Activated T-cell treated with anti-CD3 and anti-CD28 coated beads, Interleukin-2, amount 50 U/mL, for 4 hours (primary cell): ENCODE data around the gene GRAMD1A. TPM values are rescaled to one million over a fixed set of nuclear protein-coding genes. Genes with fewer than 3 reads are reported as not detected.

Experiments used
- ATAC-seq, 2 donors: fragments of 200-7000 bp; cut with Tn5 transposase; one replicate each; pipeline ENCODE4 v1.10.0; 2021
- DNase-seq: peaks from one replicate; pipeline ENCODE4 v3.0.0-alpha.2; 2020
- H3K27me3 Mint-ChIP-seq: one replicate; pipeline ENCODE4 v1.8.0; 2021; ENCODE audit warnings: low read depth, mixed read lengths
- H3K36me3 Mint-ChIP-seq: one replicate; pipeline ENCODE4 v1.8.0; 2022; ENCODE audit warnings: mixed read lengths; ENCODE audit not compliant: insufficient read depth
- H3K4me1 Mint-ChIP-seq: one replicate; pipeline ENCODE4 v1.8.0; 2021; ENCODE audit warnings: low read depth, mixed read lengths
- H3K4me3 Mint-ChIP-seq: one replicate; pipeline ENCODE4 v1.8.0; 2021; ENCODE audit warnings: mild to moderate bottlenecking, moderate library complexity, mixed read lengths
- H3K9me3 Mint-ChIP-seq: one replicate; pipeline ENCODE4 v1.8.0; 2021; ENCODE audit warnings: mixed read lengths
- total RNA-seq, 3 donors: library from RNA; stranded (reverse); gene quantifications; one replicate each; pipeline ENCODE4 v1.2.1, GENCODE V29; 2021

Gene GRAMD1A
- total RNA-seq, 3 donors from 2014 or later: 162 to 192 (median 170) TPM

DNA sequence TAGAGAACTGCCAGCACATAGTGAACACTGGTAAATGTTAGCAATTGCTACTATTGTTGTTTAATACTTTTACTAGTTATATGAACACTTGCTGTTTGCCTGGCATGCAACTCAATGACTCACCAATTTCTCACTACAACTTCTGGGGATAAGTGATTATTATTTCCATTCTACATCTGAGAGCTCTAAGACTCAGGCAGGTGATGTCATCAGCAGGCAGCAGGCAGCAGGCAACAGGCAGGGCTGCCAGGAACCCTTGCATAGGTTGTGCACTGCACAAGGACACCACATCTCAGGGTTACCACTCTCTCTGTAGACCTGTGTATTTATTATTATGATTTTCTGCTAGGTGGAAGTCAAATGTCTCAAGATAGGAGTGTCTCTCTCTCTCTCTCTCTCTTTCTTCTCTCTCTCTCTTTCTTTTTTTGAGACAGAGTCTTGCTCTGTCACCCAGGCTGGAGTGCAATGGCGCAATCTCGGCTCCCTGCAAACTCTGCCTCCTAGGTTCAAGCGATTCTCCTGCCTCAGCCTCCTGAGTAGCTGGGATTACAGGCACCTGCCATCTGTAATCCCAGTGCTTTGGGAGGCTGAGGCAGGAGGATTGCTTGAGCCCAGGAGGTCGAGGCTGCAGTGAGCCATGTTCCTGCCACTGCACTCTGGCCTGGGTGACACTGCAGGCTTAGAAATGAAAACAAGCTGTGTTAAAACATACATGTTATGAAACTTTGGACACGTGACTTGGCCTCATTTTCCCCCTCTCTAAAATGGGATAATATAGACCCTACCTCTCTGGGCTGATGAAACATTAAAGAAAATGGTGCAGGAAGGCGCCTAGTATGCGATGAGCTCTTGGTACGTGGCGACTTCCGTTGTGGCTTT, 64.1 kb downstream of the GRAMD1A start:
- Mint-ChIP-seq H3K4me3 (no peak overlapping the region), H3K4me1 (peaks cover 15% of the 10 kb centered on the region), H3K27me3 (no peaks in the 10 kb centered on the region), H3K9me3 (peaks cover 3% of the 10 kb centered on the region), H3K36me3 (no peaks in the 10 kb centered on the region)
- DNase-seq: no peak
- peak; percentile 75 to 77 for ATAC-seq

DNA sequence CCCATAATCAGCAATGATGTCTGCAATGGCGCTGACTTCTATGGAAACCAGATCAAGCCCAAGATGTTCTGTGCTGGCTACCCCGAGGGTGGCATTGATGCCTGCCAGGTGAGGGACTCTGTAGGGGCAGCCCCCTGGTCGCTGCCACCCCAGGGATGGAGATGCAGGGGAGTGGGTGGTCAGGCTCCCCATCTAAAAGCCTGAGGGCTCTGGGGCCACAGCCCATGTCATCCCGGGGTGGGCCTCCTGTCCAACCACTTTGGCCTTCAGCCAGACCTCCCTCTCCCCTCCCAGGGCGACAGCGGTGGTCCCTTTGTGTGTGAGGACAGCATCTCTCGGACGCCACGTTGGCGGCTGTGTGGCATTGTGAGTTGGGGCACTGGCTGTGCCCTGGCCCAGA, 65.5 kb downstream of the GRAMD1A start:
- Mint-ChIP-seq H3K27me3 (no peaks in the 10 kb centered on the region), H3K36me3 (no peaks in the 10 kb centered on the region), H3K4me1 (peaks cover 15% of the 10 kb centered on the region), H3K4me3 (no peak overlapping the region), H3K9me3 (peaks cover 5% of the 10 kb centered on the region)
- DNase-seq: no peak
- no peak for ATAC-seq

DNA sequence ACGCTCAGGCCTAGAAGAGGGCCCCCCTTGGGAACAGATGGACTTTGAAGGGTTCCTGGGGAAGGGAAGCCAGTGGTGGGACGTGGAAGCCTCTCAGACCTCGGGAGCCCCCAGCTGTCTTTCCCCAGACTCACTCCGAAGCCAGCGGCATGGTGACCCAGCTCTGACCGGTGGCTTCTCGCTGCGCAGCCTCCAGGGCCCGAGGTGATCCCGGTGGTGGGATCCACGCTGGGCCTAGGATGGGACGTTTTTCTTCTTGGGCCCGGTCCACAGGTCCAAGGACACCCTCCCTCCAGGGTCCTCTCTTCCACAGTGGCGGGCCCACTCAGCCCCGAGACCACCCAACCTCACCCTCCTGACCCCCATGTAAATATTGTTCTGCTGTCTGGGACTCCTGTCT, 66.0 kb downstream of the GRAMD1A start:
- Mint-ChIP-seq H3K36me3 (no peaks in the 10 kb centered on the region), H3K9me3 (peaks cover 6% of the 10 kb centered on the region), H3K4me1 (peaks cover 15% of the 10 kb centered on the region), H3K4me3 (no peak overlapping the region), H3K27me3 (no peaks in the 10 kb centered on the region)
- ATAC-seq (no peak), DNase-seq (no peak)

- Mint-ChIP-seq H3K9me3 (peaks cover 6% of the 10 kb centered on the region), H3K4me1 (peaks cover 15% of the 10 kb centered on the region), H3K4me3 (no peak overlapping the region), H3K27me3 (no peaks in the 10 kb centered on the region), H3K36me3 (no peaks in the 10 kb centered on the region)
- ATAC-seq (peak; percentile 86 to 87), DNase-seq (peak; percentile 91)
Observed at GRCh38 chr19:35066691-35067563, 66.8 kb downstream of the GRAMD1A start.

DNA sequence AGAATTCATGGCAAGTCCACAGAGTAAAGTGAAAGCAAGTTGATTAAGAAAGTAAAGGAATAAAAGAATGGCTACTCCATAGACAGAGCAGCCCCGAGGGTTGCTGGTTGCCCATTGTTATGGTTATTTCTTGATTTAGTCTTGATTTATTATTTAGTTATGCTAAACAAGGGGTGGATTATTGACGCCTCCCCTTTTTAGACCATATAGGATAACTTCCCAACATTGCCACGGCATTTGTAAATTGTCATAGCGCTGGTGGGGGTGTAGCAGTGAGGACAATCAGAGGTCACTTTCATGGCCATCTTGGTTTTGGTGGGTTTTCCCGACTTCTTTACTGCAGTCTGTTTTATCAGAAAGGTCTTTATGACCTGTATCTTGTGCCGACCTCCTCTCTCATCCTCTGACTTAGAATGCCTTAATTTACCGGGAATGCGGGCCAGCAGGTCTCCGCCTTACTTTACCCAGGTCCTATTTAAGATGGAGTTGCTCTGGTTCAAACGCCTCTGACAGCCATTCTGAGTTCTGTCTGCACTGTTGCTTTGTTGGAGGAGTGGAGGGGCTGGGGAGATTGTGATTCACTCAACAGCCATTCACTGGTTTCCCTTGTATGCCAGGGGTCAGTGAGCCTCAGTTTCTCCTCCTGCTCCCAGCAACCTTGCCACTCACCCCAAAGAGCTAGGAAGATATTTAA, 69.0 kb downstream of the GRAMD1A start:
- Mint-ChIP-seq H3K9me3 (peaks cover 6% of the 10 kb centered on the region), H3K27me3 (no peaks in the 10 kb centered on the region), H3K4me3 (no peak overlapping the region), H3K36me3 (no peaks in the 10 kb centered on the region), H3K4me1 (peaks cover 7% of the 10 kb centered on the region)
- DNase-seq: no peak
- no peak for ATAC-seq

GRCh38 chr19:35069696-35070095, 69.6 kb downstream of the GRAMD1A start:
- H3K36me3 Mint-ChIP-seq: no peaks in the 10 kb centered on the region
- peaks cover 7% of the 10 kb centered on the region for H3K4me1 Mint-ChIP-seq
- H3K27me3 Mint-ChIP-seq: no peaks in the 10 kb centered on the region
- DNase-seq (no peak), ATAC-seq (no peak)
- no peak overlapping the region for H3K4me3 Mint-ChIP-seq
- peaks cover 6% of the 10 kb centered on the region for H3K9me3 Mint-ChIP-seq

- ATAC-seq (no peak), DNase-seq (no peak)
- no peak overlapping the region for H3K4me3 Mint-ChIP-seq
- H3K36me3 Mint-ChIP-seq: no peaks in the 10 kb centered on the region
- peaks cover 2% of the 10 kb centered on the region for H3K27me3 Mint-ChIP-seq
- peaks cover 9% of the 10 kb centered on the region for H3K4me1 Mint-ChIP-seq
- H3K9me3 Mint-ChIP-seq: peaks cover 6% of the 10 kb centered on the region
Observed at GRCh38 chr19:35070471-35070870, 70.3 kb downstream of the GRAMD1A start.

GRCh38 chr19:35073516-35073915, 73.4 kb downstream of the GRAMD1A start:
- DNase-seq (no peak), ATAC-seq (no peak)
- H3K36me3 Mint-ChIP-seq: no peaks in the 10 kb centered on the region
- H3K27me3 Mint-ChIP-seq: peaks cover 9% of the 10 kb centered on the region
- H3K9me3 Mint-ChIP-seq: peaks cover 3% of the 10 kb centered on the region
- peaks cover 2% of the 10 kb centered on the region for H3K4me1 Mint-ChIP-seq
- H3K4me3 Mint-ChIP-seq: no peak overlapping the region

GRCh38 chr19:35073941-35074340, 73.8 kb downstream of the GRAMD1A start:
- Mint-ChIP-seq H3K4me3 (no peak overlapping the region), H3K36me3 (no peaks in the 10 kb centered on the region), H3K9me3 (peaks cover 3% of the 10 kb centered on the region), H3K4me1 (peaks cover 2% of the 10 kb centered on the region), H3K27me3 (peaks cover 12% of the 10 kb centered on the region)
- ATAC-seq (no peak), DNase-seq (no peak)

GRCh38 chr19:35074426-35075201, 74.5 kb downstream of the GRAMD1A start:
- H3K9me3 Mint-ChIP-seq: peaks cover 3% of the 10 kb centered on the region
- no peak for DNase-seq
- ATAC-seq: no peak
- no peaks in the 10 kb centered on the region for H3K36me3 Mint-ChIP-seq
- peaks cover 12% of the 10 kb centered on the region for H3K27me3 Mint-ChIP-seq
- peaks cover 2% of the 10 kb centered on the region for H3K4me1 Mint-ChIP-seq
- H3K4me3 Mint-ChIP-seq: no peak overlapping the region

DNA sequence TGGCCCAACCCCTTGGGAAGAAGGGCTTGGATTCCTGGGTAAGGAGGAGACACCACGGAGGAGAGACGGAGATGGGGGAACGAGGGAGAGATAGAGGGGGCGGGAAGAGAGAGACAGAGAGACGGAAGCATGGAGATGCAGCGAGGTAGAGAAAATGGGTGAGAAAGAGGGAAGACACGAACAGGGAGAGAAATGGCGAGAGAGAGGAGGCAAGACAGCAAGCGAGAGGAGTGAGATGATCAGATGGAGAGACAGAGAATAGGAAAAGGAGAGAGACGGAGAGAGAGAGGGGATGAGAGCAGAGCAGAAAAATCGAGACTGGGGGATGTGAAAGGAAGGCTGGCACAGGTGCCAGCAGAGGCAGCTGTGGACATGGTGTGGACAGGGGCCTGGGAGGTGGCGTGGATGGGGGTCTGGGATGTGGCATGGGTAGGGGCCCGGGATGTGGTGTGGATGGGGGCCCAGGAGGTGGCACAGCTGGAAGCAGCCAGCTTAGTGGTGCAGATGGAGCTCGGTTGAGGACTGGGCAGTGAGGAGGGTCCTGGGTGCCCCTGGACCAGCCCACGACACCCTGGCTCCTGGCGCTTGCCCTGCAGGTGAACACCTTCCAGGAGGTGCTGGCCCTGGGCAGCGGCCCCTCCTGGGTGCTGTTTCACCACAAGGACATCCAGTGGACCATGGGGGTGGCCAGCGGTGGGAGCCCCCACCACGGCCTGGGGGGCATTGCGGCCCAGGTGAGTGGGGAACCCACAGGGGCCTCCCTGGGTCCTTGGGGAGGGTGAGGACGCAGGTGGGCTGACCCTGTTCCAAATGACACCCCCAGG, 75.3 kb downstream of the GRAMD1A start:
- H3K36me3 Mint-ChIP-seq: no peaks in the 10 kb centered on the region
- DNase-seq: no peak

DNA sequence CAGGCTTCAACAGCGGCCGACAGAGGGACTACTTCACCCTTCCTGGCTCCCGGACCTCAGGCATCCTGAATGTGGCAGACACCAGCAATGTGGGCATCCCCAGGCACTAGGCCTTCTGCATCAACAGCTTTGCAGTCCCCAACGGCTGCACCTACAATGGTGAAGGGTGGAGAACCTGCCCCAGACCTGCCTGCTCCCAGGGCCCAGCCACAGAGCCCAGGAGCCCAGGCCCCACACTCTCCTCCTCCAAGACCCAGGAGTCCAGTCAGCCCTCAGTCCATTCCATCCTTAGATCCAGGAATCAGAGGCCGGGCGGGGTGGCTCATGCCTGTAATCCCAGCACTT, 75.9 kb downstream of the GRAMD1A start:
- no peaks in the 10 kb centered on the region for H3K36me3 Mint-ChIP-seq
- H3K27me3 Mint-ChIP-seq: peaks cover 12% of the 10 kb centered on the region
- no peak overlapping the region for H3K4me3 Mint-ChIP-seq
- no peak for ATAC-seq
- H3K4me1 Mint-ChIP-seq: peaks cover 2% of the 10 kb centered on the region
- no peak for DNase-seq
- H3K9me3 Mint-ChIP-seq: no peaks in the 10 kb centered on the region

More for the DNA sequence above, 75.3 kb downstream of the GRAMD1A start:
- H3K27me3 Mint-ChIP-seq: peaks cover 12% of the 10 kb centered on the region
- no peak overlapping the region for H3K4me3 Mint-ChIP-seq
- peaks cover 3% of the 10 kb centered on the region for H3K9me3 Mint-ChIP-seq
- H3K4me1 Mint-ChIP-seq: peaks cover 2% of the 10 kb centered on the region
- ATAC-seq: no peak
